Activated CD8-positive, alpha-beta memory T cell treated with anti-CD3 and anti-CD28 coated beads, Interleukin-2, amount 50 U/mL, for 4 hours (primary cell): ENCODE data around the gene KRTAP10-4.
"Not testable (repeated sequence)": the region's sequence is repeated elsewhere in the genome, so short reads cannot be mapped to it uniquely, and the experiment has no call there.

Experiments used
- DNase-seq: peaks from one replicate; pipeline ENCODE4 v3.0.0-alpha.2; 2020

Gene KRTAP10-4

GRCh38 chr21:44558329-44558675 is 15.2 kb upstream of the KRTAP10-4 start:
- DNase-seq = not testable (repeated sequence)

- no peak for DNase-seq
Measured at GRCh38 chr21:44558695-44559094, 14.8 kb upstream of the KRTAP10-4 start, which contains the start of gene KRTAP10-3. TSS of gene KRTAP10-3 (minus strand) at chr21:44558795. CDS start at chr21:44558715, 80 bp downstream.

GRCh38 chr21:44564099-44564498 is 9.4 kb upstream of the KRTAP10-4 start:
- DNase-seq = no peak

GRCh38 chr21:44564886-44565598 is 8.5 kb upstream of the KRTAP10-4 start:
- no peak for DNase-seq

- DNase-seq = no peak
Measured at GRCh38 chr21:44566403-44566802, 7.1 kb upstream of the KRTAP10-4 start.

- no peak for DNase-seq
Measured at GRCh38 chr21:44567481-44568171, 5.9 kb upstream of the KRTAP10-4 start.

- DNase-seq = no peak
Measured at GRCh38 chr21:44568261-44568660, 5.3 kb upstream of the KRTAP10-4 start.

GRCh38 chr21:44568667-44569556 is 4.6 kb upstream of the KRTAP10-4 start:
- no peak for DNase-seq

GRCh38 chr21:44569861-44570517 is 3.5 kb upstream of the KRTAP10-4 start:
- no peak for DNase-seq

GRCh38 chr21:44571296-44571695 is 2.2 kb upstream of the KRTAP10-4 start:
- no peak for DNase-seq

- no peak for DNase-seq
Measured at GRCh38 chr21:44571844-44572782, 1.4 kb upstream of the KRTAP10-4 start.

- no peak for DNase-seq
Measured at GRCh38 chr21:44572959-44573583, 458 bp upstream of the KRTAP10-4 start.

GRCh38 chr21:44574457-44575306 is 1.2 kb downstream of the KRTAP10-4 start:
- no peak for DNase-seq

GRCh38 chr21:44575307-44576024 is 1.9 kb downstream of the KRTAP10-4 start:
- DNase-seq = no peak

GRCh38 chr21:44576025-44576420 is 2.5 kb downstream of the KRTAP10-4 start:
- DNase-seq = no peak

- no peak for DNase-seq
Measured at GRCh38 chr21:44578371-44579055, 5.0 kb downstream of the KRTAP10-4 start.

- DNase-seq = no peak
Measured at GRCh38 chr21:44579056-44579832, 5.7 kb downstream of the KRTAP10-4 start.

GRCh38 chr21:44579833-44580144 is 6.3 kb downstream of the KRTAP10-4 start:
- DNase-seq = no peak
